Epithelial cell of proximal tubule (primary cell): ENCODE results near the gene RHBDL3. TPM values are rescaled to one million over a fixed set of nuclear protein-coding genes. Genes with fewer than 3 reads are reported as not detected.

Experiments
- DNase-seq: peaks from one replicate; pipeline ENCODE4 v3.0.0-alpha.2; 2011; ENCODE audit warnings: low read depth
- H3K4me3 ChIP-seq: 2 replicates; pipeline ENCODE4 v1.5.1; 2011; ENCODE audit warnings: low read depth, mild to moderate bottlenecking, low read length
- total RNA-seq: library from RNA; depleted of rRNA; stranded (reverse); fragments of >200 nt; gene quantifications from 2 replicates; pipeline ENCODE4 v1.2.3, GENCODE V29; 2015
- TF ChIP-seq, protein P1 (sequence below): conservative IDR thresholded peaks from 2 replicates; pipeline ENCODE4 v1.5.1; 2012; ENCODE audit warnings: low read depth, mild to moderate bottlenecking, low read length

Gene RHBDL3
- total RNA-seq, 1 donor from 2014 or later: not detected

- TF ChIP-seq, protein P1, sequence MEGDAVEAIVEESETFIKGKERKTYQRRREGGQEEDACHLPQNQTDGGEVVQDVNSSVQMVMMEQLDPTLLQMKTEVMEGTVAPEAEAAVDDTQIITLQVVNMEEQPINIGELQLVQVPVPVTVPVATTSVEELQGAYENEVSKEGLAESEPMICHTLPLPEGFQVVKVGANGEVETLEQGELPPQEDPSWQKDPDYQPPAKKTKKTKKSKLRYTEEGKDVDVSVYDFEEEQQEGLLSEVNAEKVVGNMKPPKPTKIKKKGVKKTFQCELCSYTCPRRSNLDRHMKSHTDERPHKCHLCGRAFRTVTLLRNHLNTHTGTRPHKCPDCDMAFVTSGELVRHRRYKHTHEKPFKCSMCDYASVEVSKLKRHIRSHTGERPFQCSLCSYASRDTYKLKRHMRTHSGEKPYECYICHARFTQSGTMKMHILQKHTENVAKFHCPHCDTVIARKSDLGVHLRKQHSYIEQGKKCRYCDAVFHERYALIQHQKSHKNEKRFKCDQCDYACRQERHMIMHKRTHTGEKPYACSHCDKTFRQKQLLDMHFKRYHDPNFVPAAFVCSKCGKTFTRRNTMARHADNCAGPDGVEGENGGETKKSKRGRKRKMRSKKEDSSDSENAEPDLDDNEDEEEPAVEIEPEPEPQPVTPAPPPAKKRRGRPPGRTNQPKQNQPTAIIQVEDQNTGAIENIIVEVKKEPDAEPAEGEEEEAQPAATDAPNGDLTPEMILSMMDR: no peak
- DNase-seq: no peak
- H3K4me3 ChIP-seq: peak overlapping the region; percentile 34
These were observed 388 bp downstream of the RHBDL3 start for GRCh38 chr17:32266051-32266388.

- peak overlapping the region; percentile 34 for H3K4me3 ChIP-seq
- TF ChIP-seq, protein P1: no peak
- no peak for DNase-seq
These were observed 1.0 kb downstream of the RHBDL3 start for GRCh38 chr17:32266389-32267301.

- TF ChIP-seq, protein P1: no peak
- no peak for DNase-seq
- no peak overlapping the region for H3K4me3 ChIP-seq
These were observed 2.1 kb downstream of the RHBDL3 start for GRCh38 chr17:32267690-32268205.

DNA sequence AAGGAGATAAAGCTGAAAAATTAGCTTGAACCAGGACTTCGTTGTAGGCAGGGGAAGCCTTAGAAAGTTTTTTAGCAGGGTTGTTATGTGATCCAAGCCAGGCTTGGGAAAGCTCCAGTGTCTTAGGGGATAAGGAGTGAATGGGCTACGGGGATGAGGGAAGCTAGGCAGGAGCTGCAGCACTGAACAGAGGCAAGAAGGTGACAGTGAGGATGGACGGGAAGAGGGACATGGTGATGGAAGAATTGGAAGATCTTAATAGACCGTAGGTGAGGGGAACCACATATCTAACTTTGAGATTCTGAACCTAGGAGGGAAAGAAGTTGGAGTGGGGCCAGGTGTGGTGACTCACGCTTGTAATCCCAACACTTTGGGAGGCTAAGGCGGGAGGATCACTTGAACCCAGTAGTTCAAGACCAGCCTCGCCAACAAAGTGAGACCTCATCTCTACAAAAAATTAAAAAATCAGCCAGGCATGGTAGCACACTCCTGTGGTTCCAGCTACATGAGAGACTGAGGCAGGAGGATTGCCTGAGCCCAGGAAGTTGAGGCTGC is 3.2 kb downstream of the RHBDL3 start:
- TF ChIP-seq, protein P1: no peak
- H3K4me3 ChIP-seq: no peak overlapping the region
- no peak for DNase-seq

- no peak for DNase-seq
- TF ChIP-seq, protein P1: no peak
- H3K4me3 ChIP-seq: no peak overlapping the region
These were observed 3.7 kb downstream of the RHBDL3 start for GRCh38 chr17:32269377-32269776.

DNA sequence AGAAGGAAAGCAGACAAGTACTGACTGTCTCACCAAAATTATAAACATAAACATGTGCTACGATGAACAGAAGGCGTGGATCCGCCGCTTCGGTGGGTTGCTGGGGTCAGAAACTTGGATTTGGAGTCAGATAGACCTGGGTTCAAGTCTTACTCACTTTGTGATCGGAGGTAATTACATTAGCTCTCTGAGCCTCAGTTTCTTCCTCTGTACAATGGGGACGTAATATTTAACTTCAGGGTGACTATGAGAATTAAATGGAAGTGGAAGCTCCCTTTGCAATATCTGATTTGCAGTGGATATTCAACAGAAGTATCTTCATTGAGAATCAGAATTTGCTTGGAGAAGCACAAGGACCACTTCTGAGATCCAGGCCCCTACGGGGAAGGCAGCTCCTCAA is 6.2 kb downstream of the RHBDL3 start:
- no peak for DNase-seq
- TF ChIP-seq, protein P1: no peak
- no peak overlapping the region for H3K4me3 ChIP-seq
